ENCODE data around the gene PKNOX2.

DNA sequence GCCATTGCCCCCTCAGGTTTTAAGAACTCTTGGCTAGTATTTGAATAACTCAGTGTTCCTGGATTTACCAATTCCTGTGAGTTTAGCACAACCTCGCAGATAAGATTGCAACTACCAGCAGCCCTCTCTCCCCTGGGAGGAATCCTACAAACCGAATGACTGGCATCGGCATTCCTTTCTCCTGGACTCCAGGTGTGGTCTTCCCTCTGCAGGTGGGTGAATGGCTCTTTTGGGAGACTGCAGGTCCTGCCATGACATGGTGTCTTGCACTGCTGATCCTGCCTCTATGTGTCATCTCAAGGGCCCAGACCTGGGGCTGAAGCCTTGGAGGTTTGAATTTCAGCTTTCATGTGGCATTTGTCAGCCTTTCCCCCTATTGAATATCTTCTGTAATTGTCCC lies 105.6 kb downstream of the PKNOX2 start:
- TF ChIP-seq, protein P1, sequence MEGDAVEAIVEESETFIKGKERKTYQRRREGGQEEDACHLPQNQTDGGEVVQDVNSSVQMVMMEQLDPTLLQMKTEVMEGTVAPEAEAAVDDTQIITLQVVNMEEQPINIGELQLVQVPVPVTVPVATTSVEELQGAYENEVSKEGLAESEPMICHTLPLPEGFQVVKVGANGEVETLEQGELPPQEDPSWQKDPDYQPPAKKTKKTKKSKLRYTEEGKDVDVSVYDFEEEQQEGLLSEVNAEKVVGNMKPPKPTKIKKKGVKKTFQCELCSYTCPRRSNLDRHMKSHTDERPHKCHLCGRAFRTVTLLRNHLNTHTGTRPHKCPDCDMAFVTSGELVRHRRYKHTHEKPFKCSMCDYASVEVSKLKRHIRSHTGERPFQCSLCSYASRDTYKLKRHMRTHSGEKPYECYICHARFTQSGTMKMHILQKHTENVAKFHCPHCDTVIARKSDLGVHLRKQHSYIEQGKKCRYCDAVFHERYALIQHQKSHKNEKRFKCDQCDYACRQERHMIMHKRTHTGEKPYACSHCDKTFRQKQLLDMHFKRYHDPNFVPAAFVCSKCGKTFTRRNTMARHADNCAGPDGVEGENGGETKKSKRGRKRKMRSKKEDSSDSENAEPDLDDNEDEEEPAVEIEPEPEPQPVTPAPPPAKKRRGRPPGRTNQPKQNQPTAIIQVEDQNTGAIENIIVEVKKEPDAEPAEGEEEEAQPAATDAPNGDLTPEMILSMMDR (conservative IDR thresholded peaks at IDR 0.05): no peak
- TF ChIP-seq ZFX (IDR thresholded peaks at IDR 0.05): no peak

Data from C4-2B (cell line).